NCI-H2227 treated with DMSO at 0.1 percent for 48 hours (cell line): ENCODE results near the gene PHGDH.
"Not testable (repeated sequence)": the region's sequence is repeated elsewhere in the genome, so short reads cannot be mapped to it uniquely, and the experiment has no call there.

Experiments used
- DNase-seq: peaks from one replicate; lab custom pipeline; 2025; lab: John Stamatoyannopoulos, UW

Gene PHGDH

GRCh38 chr1:119711804-119712341 lies at the start of gene PHGDH:
Gene PHGDH (plus strand): TSS chr1:119711934. CDS start chr1:119712023, 89 bp downstream.
- DNase-seq: peak; percentile 78

- no peak for DNase-seq
These were observed 49.7 kb upstream of the PHGDH start for GRCh38 chr1:119662034-119662437.

DNA sequence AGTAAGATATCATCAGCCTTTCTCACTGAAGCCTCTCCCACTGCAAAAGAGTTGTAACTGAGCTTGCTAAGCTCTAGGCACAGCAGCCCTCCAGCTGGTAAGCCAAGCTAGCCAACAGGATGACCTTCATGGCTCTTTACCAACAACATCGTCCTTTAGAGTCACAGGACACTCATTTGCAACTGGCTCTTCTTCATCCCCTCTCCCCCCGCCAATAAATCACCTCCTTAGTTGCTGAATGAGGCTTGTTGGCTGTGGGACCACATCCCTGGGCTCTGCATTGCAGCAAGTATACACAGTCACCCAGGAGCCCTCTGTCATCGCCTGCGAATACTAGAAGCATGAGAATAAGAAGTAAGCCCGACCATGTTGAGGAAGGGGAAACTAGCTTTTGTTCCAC lies 47.7 kb upstream of the PHGDH start:
- DNase-seq: no peak

DNA sequence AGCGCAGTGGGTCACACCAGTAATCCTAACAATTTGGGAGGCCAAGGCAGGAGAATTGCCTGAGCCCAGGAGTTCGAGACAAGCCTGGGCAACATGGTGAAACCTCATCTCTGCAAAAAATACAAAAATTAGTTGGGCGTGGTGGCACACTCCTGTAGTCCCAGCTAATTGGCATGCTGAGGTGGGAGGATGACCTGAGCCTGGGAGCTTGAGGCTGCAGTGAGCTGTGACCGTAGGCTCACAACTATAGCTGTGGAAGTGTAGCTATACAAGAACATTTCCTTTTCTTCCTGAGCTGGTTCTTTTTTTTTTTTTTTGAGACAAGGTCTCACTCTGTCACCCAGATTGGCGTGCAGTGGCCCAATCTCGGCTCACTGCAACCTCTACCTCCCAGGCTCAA lies 44.6 kb upstream of the PHGDH start:
- no peak for DNase-seq

DNA sequence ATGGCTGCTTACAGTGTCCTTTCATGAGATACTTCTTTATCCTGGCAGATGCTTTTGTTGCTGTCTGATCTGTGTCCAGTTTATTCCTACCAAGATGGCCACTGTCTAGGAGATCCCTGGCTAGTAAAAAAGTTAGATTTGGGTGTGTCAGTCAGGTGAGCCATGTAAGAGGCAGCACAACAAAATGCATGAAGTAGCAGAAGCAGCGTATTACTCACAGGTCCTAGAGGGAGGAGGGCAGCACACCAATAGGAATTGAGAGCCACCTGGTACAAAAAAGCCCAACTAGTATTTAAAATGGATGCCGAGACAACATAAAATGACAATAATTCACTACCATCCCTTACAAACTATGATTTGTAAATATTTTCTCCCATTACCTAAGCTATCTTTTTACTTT lies 40.8 kb upstream of the PHGDH start:
- no peak for DNase-seq

- DNase-seq: no peak
These were observed 38.4 kb upstream of the PHGDH start for GRCh38 chr1:119673171-119673940.

DNA sequence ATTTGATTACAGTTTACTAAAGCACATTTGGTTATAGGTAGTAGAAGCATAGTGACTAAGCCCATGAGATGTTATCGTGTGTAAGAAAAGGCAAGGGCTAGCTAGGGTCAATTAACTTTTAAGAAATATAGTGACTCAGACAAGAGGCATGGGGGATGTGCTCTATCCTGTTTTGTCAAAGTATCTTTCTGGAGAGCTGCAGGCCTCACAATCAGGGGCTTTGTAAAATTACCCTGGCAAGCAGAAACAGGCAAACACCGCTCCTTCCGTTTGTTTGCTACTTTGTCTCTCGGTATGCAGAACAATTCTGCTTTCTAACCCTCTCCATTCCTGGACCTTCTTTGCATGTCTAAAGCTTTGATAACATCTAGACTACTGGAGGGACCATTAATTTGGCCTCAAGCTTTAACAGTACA lies 37.6 kb upstream of the PHGDH start:
- DNase-seq: no peak

DNA sequence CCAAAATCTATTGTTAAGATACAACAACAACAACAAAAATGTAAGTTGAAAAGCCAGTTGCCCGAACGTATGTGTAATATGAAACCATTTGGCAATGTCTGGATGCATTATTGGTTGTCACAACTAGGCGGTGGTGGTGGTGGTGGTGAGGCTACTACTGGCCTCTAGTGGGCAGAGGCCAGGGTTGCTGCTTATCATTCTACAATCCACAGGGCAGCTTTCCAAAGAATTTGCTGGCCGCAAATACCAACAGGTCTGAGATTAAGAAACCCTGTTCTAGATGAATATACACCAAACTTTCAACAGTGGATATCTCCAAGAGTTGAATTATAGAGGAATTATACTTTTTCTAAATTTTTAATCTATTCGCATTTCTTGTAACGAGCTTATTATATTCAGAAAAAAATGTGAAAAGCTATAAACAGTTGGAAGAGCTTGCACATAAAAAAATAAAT lies 36.9 kb upstream of the PHGDH start:
- peak; percentile 28 for DNase-seq

GRCh38 chr1:119675349-119676345 lies 36.1 kb upstream of the PHGDH start:
- peak; percentile 96 for DNase-seq

DNA sequence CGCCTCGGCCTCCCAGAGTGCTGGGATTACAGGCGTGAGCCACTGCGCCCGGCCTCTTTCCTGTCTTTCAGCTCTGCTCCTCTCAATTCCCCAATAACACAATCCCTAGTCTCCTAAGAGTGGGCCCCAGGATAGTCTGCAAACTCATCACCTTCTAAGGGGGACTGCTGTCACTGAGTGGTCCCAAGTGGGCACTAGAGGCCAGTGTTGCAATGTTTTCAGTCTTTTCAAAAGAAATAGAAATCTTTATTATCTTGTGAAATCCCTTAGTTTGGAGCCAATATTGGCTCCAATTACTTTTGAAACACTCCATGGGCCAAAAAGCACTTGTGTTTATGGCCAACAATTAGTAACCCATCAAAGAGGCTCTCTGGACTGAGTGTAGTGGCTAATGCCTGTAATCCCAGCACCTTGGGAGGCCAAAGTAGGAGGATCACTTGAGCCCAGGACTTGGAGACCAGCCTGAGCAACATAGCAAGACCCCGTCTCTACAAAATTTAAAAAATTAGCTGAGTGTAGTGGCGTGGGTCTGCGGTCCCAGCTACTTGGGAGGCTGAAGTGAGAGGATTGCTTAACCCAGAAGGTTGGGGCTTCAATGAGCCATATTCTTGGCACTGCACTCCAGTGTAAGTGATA lies 35.0 kb upstream of the PHGDH start:
- no peak for DNase-seq

- no peak for DNase-seq
These were observed 32.5 kb upstream of the PHGDH start for GRCh38 chr1:119679223-119679622.

- DNase-seq: no peak
These were observed 31.5 kb upstream of the PHGDH start for GRCh38 chr1:119680193-119680592.

DNA sequence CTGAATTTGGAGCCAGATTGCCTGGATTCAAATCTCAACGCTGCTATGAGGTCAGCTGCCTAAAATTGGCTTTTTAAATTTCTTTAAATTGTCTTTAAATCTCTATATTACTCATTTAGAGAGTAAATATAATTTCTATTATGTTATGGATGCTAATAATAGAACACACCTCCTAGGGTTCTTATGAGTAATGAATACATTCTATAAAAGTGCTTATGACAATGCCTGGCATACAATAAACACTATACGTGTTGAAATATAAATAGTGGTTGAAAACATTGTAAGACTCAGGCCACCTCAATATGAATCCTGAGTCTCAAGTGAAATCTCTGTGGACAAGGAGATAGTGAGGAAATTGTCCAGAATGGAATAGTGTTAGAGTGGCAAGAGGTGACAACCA lies 31.0 kb upstream of the PHGDH start:
- DNase-seq: no peak

- DNase-seq: no peak
These were observed 30.2 kb upstream of the PHGDH start for GRCh38 chr1:119681560-119681959.

DNA sequence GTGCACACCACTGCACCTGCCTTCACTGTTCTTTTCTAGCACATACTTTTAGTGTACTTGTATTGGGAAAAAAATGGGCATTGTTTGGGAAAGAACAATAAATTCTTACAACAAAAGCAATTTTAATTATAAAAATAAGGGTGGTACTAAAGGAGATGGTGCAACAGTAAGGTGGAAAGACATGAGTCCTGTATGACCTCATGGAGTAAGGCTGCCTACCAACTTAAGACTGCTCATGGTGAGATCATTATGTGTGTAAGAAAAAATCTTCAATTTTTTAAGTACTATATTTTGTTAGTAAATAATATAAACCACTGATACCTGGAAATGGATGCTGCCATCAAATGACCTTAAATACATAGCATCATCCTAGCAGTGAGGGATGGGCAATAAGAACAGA lies 29.6 kb upstream of the PHGDH start:
- DNase-seq: no peak

DNA sequence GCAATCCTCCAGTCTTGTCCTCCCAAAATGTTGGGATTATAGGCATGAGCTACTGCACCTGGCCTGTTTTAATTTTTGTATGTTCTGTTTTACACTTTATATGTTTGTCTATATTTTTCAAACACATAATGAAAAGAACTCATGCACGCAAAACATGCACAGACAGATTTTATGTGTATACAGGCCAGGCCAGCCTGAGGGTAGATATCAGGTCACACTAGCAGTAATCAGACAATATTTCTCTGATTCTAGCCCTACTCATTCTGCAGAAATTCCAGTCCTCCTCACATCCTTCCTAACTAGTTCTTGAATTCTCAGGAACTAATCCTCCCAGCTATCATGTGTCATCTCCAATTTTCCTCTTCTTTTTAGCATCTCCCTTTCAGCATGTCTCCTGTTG lies 27.8 kb upstream of the PHGDH start:
- DNase-seq: no peak

- DNase-seq: no peak
These were observed 25.1 kb upstream of the PHGDH start for GRCh38 chr1:119686661-119687060.

DNA sequence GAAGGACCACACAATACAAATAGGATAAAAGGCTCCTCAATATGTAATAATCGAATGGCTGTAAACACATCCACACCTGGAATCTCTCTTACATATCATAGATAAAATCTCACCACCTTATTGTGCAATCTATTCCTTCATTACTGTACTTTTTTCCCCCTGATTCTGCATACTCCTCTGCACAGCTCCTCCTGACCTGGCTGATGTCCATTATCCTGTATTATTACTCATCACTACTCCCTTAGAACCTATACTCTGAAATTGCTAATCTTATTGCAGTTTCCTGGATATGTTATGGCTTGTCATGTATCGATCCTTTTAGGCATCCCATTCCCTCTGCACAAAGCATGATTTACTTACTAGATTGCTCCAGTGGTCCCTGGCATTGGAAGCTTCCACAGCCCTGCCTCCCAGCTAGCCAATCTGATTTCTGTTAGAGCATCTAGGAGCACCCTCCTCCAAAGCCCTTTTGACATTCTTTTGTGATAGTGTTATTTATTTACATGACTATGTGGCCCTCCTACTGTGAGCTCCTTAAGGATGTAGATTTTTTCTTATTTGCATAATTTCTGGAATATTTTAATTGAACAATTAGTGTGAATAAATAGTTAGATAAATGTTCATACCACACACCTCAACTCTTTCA lies 24.2 kb upstream of the PHGDH start:
- DNase-seq: no peak

- DNase-seq: no peak
These were observed 22.9 kb upstream of the PHGDH start for GRCh38 chr1:119688810-119689209.

DNA sequence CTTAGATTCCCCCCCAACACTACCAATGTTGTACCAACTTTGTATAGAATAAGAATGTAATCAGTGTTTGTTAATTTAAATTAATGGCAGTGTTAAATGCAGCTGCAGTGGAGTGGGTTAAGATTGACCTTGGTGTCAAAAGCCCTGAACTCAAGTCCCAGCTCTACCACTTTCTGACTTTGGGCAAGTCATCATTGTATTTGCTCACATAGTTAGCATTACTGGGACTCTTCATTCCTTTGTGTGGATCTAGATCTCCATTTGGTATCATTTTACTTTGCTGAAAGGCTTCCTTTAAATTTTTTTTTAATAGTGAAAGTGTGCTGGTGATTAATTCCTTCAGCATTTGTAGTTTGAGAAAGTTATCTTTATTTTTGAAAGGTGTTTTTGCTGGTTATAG lies 22.2 kb upstream of the PHGDH start:
- DNase-seq: no peak

DNA sequence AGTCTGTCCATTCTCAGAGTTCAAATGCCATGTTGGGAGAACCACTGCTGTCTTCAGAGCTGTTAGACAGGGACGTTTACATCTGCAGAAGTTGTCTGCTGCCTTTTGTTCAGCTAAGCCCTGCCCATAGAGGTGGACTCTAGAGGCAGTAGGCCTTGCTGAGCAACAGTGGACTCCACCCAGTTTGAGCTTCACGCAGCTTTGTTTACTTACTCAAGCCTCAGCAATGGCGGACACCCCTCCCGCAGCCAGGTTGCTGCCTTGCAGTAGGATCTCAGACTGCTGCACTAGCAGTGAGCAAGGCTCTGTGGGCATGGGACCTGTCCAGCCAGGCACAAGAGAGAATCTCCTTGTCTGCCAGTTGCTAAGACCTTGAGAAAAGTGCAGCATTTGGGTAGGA lies 14.9 kb upstream of the PHGDH start:
- not testable (repeated sequence) for DNase-seq

DNA sequence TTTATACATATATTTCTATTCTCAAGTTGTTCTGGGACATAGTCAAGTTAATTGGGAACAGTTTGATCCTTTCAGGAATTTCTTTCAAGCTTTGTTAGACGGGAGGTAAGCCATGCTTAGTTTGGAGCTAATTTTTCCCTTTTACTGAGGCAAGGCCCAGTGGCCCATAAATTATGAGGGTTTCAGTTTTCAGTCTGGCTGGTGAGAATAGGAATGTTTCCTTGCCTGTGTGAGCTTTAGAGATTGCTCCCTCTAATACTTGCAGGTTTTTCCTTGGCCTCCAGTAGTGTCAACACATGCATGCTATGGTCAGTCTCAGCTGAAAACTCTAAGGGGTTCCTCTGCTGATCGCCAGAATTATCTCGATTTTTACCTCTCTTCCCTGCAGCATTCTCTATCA lies 14.1 kb upstream of the PHGDH start:
- DNase-seq: no peak
